Ammon's horn (tissue), 1 donor: ENCODE results near the gene SSC4D.

Experiments
- DNase-seq: peaks from one replicate; pipeline ENCODE4 v3.0.0-alpha.2; 2016; ENCODE audit warnings: low spot score

Gene SSC4D

DNA sequence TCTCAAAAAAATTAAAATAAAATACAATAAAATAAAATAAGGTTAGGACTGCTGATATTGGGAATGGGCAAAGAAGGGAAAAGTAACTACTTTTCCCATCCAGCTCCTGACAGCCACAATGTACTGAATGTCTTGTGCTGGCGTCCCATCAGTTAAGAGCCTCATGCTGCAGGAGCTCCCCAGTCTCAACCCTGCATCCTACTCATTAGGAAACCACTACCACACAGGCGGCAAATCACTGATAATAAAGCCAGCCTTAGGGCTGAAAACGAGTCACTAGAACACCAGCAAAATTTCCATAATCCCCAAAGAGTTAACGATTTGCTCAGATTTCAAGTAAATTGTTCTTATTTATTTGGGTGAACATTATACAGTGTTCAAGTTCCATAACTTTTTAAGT, 55.0 kb downstream of the SSC4D start:
- no peak for DNase-seq

DNA sequence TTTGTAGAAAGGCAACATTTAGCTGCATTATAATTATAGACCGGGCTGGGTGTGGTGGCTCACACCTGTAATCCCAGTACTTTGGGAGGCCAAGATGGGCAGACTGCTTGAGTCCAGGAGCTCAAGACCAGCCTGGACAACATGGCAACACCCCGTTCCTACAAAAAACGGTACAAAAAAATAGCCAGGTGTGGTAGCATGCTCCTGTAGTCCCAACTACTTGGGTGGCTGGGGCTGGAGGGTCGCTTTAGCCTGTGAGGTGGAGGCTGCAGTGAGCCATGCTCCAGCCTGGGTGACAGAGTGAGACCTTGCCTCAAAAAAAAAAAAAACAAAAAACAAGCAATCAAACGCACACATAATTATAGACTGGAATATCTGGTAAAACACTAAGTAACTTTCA, 55.8 kb downstream of the SSC4D start:
- no peak for DNase-seq

DNA sequence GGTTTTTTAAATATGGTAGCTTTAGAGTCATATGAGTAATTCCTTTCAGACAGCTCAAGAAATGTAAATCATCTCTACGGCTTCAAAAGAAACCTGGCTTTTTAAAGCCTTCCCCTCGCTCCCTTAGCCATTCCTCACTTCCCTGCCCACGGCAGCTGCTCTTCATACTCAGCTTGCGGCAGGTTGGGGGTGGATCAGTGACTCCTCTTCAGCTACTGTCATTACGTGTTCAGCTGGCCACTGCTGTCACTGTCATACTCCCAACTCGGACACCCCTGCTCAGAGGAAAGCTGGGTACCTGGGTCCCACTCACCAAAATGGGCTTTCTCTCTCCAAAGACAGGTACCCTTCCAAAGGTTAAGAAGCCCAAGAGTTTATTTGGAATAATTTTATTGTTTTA, 57.3 kb downstream of the SSC4D start:
- DNase-seq: no peak

DNA sequence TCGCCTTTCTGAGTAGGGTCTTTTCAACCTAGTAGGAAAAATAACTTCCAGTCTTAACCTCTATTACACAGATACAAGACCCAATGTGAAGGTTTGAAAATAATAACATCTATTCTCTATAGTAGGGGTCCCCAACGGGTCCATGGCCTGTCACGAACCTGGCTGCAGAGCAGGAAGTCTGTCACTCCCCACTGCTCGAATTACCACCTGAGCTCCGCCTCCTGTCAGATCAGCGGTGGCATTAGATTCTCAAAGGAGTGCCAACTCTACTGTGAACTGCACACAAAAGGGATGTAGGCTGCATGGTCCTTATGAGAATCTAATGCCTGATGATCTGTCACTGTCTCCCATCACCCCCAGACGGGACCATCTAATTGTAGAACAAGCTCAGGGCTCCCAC, 58.1 kb downstream of the SSC4D start:
- DNase-seq: no peak

DNA sequence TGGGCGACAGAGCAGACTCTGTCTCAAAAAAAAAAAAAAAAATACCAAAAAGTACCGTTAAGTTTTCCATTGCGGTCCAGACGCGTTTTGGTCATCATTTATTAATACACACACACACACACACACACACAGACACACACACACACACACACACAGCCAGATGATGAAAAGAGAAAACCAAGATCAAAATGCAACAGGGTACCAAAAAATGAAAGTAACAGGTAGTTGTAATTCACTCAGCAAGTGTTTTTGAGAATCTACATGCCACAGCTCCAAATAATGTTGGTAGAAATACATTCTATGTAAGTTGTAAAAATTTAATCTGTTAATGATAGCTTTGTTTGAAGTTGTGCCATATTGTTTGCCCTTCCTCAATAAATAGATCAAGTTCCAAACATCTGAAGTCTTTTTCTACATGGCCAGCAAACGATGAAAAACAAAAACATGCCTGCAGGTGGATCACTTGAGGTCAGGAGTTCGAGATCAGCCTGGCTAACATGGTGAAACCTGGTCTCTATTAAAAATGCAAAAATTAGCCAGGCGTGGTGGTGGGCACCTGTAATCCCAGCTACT, 60.1 kb downstream of the SSC4D start:
- DNase-seq: no peak

DNA sequence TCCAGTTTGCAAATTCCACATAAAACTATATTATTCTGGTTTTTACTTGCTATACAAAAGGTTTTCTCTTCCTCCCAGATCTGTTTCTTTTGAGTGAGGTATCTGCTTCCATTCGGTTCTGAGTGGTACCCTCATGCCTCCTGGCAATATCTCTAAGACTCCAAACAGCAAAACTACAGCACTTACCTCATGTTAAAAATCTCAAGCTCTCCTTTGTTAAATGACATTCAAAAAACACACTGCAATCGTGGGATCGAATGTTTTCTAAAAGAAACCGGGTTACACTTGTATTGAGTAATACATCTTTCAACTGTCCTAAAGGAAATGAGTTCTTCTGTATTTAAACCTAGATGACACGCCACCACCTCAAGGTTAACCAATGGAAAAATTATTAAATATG, 61.8 kb downstream of the SSC4D start:
- DNase-seq: no peak

DNA sequence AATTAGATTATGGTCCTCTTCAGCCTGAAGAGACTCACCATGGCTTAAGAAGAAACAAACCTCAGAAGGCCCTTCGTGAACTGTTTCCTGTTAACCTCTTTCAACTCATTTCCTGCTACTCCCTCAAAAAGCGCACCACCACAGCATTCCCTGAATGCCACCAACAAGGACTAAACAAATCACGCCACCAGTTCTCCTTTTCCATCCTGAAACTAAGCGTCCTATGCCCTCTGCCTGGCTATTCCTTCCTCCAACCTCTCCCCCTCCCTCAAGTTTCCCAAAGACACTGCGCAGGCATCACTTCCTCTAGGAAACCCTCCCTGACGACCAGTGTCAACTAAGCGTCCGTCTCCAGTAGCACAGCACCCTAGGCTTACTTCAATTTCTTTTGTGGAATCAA, 62.7 kb downstream of the SSC4D start:
- no peak for DNase-seq

DNA sequence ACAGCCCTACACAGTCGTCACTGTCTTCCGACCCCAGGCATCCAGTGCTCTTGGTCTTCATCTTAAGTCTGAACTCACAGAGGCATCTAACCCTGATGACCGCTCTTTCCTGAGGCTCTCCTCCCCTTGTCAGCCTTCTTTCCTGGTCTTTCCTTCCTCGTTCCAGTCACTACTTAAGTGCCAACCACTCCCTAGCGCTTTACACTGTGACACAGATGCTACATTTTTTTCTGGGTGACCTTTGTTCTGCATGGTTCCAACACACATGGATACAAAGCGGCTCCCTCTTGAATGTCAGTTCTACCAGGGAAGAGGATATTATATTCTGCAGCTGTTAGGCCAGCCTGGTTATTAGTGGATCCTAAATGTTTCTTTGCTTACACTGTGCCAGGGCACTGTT, 63.4 kb downstream of the SSC4D start:
- DNase-seq: no peak

DNA sequence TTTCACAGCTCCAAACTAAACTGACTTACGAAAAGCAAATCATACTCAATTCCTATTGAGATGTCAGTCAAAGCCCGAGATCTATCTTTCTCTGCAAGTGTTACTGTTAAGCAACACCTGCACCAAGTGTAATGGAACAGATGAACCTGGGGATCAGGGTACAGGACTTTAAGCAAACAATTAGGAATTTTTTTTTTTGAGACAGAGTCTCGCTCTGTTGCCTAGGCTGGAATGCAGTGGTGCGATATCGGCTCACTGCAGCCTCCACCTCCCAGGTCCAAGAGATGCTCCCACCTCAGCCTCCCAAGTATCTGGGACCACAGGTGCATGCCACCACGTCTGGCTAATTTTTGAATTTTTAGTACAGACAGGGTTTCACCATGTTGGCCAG, 65.6 kb downstream of the SSC4D start:
- DNase-seq: no peak

DNA sequence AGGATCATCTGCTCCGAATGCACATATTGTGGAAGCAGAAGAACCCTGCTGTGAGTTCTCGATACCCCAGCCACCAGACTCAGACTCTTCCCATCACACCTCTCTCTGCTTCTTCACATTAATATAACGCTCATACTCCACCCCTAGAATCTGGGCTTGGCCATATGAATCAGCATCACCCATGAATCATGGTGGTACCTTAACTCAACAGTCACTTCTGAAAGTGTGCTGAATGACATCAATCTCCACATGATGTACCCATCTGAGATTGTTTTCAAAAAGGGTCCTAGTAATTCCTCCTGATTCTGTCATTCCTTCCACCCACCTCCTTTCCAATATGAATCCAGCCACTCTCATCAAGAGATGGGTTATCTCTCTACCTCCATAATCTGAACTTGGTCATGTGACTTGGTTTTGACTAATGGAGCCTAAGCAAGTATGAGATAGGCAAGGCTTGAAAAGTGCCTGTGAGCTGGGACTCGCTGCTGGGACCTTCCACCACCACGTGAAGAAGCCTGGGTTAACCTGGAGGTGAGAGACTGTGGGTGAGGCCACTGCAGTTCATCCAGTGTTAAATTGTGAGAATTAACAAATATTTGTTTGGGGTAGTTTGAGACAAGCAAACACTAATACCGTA, 66.1 kb downstream of the SSC4D start:
- no peak for DNase-seq

DNA sequence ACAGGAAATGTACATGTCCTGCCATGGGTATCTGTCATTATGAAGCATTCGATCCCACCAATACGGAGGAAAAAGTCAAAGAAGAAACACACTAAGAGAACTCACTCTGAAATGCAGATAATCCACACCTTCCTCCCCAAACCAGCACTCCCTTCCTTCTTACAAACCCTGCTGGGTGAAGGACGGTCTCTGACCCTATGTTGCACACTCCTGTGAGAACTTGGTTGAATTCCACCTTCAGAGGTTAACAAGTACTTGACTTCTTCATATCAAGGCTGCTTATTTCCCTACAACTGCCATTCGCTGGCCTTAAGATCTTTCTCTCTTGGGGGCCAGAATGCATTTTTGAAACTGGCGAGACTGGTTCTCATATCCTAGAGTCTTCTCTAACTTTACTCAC, 67.3 kb downstream of the SSC4D start:
- no peak for DNase-seq

DNA sequence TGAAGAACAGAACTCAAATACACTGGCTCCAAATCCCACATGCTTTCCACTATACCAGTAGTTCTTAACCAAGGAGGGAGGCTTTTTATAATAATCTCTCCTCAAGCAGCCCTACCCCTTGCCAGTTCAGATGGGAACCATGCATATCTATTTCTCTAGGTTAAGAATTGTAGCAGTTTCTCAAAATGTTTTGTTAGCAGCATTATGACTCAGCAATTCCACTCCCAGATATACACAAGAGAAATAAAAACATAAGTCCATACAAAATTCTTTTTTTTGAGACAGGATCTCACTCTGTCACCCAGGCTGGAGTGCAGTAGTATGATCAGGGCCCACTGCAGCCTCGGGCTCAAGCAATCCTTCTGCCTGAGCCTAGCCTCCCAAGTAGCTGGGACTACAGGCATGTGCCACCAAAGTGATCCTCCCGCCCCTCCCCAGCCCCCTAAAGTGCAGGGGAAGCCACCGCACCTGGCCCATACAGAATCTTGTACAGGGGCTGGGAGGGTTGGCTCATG, 68.8 kb downstream of the SSC4D start:
- no peak for DNase-seq
